ENCODE results near the gene PRUNE2.
"Not testable (repeated sequence)": the region's sequence is repeated elsewhere in the genome, so short reads cannot be mapped to it uniquely, and the experiment has no call there.

Gene PRUNE2

GRCh38 chr9:76593961-76594735 is 311.8 kb downstream of the PRUNE2 start:
- DNase-seq: not testable (repeated sequence)

GRCh38 chr9:76592974-76593347 is 313.0 kb downstream of the PRUNE2 start:
- DNase-seq: no peak

- DNase-seq: no peak
These were observed 313.6 kb downstream of the PRUNE2 start for GRCh38 chr9:76592091-76592973.

DNA sequence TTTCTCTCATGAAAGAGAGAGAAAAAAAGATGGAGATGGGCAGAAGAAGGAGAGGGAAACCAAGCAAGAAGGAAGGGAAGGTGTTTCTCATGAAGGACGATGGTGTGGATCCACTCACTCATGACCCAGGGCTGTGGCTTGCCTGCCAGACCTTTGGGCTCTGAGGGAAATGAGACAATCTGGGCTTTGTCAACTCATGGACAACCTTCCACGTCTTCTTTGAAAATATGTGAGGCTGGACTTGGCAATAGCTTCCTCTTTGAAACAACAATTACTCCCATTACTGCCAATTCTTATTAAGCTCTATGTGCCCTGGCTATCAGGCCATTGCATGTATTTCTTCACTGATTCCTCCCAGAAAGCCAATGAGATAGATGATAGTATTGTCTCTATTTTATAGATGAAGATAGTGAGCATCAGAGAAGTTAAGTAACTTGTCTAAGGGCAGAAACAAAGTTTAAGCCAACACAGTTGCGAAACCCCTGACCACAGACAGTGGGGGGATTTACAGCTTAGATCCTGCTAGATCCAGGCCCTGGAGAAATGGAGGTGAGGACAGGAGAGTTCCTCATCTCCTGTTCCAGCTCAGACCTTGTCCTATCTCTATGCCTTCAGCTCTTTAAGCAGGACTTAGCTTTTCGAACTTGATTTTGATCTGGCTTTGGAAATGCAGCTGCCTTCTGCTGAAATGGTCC is 314.5 kb downstream of the PRUNE2 start:
- DNase-seq: no peak

- no peak for DNase-seq
These were observed 317.6 kb downstream of the PRUNE2 start for GRCh38 chr9:76588316-76588715.

- DNase-seq: no peak
These were observed 319.3 kb downstream of the PRUNE2 start for GRCh38 chr9:76586390-76587314.

GRCh38 chr9:76585487-76586389 is 320.2 kb downstream of the PRUNE2 start:
- no peak for DNase-seq

- no peak for DNase-seq
These were observed 322.7 kb downstream of the PRUNE2 start for GRCh38 chr9:76583256-76583655.

- no peak for DNase-seq
These were observed 324.2 kb downstream of the PRUNE2 start for GRCh38 chr9:76581731-76582130.

GRCh38 chr9:76580820-76581219 is 325.1 kb downstream of the PRUNE2 start:
- DNase-seq: no peak

DNA sequence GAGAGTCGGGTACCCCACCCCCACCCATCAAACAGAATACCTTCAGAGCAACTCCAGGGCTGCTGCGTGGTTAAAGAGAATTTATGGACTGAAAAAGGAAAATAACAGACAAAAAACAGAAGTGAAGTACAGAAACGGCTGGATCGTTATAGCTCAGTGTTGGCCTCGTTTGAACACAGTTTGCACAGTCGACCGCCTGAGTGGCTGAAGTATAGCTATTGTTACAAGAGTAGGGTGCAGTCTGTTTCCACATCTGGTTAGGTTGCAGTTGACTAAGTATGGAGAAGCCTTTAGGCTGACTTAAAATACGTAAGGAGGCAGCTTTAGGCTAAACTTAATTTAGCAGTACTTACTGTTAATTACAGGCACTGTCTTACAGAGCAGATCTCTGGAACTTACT is 325.7 kb downstream of the PRUNE2 start:
- DNase-seq: no peak

- peak; percentile 88 for DNase-seq
These were observed 329.6 kb downstream of the PRUNE2 start for GRCh38 chr9:76576344-76576743.

DNA sequence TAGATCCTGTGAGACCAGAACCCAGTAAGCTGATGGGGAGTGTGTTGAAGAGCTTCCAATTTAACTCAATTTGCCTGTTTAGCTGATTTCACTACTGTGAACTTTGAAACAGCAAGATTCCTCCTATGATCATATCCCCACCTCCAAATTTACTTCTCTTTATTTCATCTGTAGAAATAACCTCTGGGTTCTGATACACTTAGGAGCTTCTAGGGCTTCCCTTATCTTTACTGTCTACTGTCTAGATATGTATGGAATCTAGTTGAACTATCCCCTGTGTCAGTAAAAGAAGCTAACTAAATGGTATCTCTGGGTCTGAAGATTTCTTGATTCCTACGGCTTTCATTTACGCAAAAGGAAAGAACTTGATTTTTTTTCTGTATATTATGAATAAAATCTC is 330.2 kb downstream of the PRUNE2 start:
- DNase-seq: no peak

DNA sequence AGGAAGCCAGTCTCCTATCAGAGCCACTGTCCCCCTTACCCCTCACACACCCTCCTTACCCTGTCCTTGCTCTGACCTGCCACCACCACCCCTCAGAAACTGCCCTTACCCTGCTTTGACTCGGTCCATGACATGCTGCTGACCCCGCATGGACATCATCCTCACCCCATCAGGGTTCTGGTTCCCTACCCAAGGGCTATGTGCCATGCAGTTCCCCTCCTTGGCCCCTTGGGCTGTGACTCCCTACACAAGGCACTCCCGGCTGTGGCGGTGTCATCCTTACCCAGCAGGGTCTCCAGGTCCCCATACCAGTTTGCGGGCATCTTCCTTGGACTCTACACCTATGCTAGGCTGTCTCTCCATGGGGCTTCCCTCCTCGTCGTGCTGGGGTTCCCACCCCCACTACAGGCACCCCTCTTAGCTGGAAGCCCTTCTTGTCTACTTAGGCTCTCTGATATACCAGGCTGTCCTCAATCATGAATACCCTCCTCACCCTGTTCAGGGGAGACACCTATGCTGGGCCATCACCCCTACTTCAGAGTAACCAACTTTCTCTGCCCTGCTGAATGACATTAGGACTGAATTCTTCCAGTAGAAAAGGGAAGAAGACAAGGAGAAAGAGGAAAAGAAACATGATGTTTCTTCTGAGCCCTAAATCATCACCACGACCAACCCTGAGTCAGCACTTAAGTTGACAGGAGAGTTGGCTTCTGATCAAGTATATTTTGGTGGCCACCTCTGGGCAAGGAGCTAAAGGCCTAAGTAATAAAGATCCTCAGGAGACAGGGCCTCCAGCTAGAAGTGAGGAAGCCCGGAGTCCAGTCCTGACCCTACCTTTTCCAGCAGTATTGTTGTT is 331.8 kb downstream of the PRUNE2 start:
- no peak for DNase-seq

DNA sequence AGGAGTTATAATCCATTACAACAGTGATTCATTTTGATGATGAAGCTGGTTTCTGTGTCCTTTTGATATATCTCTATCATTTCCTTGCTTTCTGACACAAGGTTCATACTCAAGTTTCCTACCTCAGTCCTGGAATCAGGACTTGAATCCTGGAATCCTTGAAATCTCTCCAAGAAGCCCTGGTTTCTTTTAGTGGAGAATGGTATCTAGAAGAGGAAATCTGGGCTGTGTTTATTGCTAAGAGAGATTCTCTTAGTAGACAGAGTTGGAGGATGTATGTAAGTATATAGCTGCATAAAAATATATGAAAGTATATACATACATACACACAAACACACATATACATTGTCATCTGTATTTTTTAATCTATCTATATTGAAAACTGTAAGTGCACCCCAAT is 332.5 kb downstream of the PRUNE2 start:
- no peak for DNase-seq

DNA sequence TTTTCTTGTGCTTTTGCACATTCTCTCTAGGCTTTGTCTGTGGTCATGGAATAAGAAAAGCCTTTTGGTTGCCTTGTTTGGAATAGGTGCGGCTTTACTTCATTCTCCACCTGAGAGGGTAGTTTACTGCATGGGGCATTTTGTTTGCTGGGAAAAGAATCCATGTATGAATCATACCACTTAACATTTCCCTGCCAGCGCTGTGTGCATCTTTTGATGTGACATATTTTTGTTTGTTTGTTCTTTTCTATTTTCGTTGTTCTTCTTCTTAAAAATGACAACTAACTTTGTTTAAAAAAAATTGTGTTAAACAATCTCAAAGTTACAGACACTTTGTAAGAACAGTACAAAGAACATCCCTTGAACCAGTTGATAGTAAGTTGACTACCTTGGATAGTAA is 333.8 kb downstream of the PRUNE2 start:
- no peak for DNase-seq

DNA sequence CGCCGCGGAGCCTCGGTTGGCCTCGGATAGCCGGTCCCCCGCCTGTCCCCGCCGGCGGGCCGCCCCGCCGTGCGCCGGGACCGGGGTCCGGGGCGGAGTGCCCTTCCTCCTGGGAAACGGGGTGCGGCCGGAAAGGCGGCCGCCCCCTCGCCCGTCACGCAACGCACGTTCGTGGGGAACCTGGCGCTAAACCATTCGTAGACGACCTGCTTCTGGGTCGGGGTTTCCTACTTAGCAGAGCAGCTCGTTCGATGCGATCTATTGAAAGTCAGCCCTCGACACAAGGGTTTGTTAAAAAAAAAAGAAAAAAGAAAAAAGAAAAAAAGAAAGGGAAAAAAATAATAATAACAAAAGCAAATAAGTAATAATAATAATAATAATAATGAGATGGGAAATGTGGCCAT is 334.2 kb downstream of the PRUNE2 start:
- DNase-seq: no peak

DNA sequence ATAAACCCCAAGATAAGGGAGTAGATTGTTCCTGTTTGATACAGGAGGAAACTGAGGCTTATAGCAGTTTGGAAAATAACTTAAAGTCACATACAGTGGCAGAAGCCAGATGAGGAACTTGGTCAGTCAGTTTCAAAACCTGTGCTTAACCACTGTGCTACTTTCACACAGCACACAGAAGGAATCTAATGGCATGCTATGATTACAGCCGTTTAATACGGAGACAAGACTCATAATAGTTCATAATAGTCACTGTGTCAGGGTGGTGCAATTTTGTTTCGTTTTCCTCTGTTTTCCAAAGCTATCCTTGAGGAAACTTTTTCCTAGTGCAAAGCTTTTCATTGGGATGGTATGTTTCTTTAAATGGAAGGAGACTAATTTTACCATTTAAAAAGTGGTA is 334.6 kb downstream of the PRUNE2 start:
- DNase-seq: no peak

DNA sequence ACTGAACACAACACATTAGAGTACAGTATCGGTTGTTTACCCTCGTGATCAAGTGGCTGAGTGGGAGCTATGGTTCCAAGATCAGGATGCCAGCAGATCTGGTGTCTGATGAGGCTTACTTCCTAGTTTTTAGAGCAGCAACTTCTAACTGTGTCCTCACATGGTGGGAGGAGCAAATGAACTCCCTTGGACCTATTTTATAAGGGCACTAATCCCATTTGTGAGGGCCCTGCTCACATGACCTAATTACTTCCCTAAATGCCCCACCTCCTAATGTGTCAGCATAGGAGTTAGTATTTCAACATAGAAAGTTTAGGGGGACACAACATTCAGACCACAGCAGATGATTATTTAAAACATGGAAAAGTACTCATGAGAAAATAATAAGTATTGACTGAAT is 335.1 kb downstream of the PRUNE2 start:
- no peak for DNase-seq

DNA sequence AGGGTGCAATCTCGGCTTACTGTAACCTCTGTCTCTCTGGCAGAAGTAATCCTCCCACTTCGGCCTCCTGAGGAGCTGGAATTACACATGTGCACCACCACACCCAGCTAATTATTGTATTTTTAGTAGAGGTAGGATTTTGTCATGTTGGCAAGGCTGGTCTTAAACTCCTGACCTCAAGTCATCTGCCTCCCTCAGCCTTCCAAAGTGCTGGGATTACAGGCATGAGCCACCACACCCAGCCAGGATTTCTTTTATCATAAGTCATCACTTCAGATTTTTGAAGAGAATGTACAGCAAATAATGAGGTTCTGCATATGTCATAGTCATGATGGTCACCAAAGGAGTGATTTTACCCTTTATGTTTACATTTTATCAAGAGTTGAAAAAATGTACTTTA is 338.8 kb downstream of the PRUNE2 start:
- no peak for DNase-seq

All from islet precursor cell (in vitro differentiated cells).